Measurements from ENCODE around the gene CKB. TPM values are rescaled to one million over a fixed set of nuclear protein-coding genes. Genes with fewer than 3 reads are reported as not detected.
"Not testable (repeated sequence)": the region's sequence is repeated elsewhere in the genome, so short reads cannot be mapped to it uniquely, and the experiment has no call there.

CKB gene
- total RNA-seq, 1 donor from 2014 or later = 533 TPM

DNA sequence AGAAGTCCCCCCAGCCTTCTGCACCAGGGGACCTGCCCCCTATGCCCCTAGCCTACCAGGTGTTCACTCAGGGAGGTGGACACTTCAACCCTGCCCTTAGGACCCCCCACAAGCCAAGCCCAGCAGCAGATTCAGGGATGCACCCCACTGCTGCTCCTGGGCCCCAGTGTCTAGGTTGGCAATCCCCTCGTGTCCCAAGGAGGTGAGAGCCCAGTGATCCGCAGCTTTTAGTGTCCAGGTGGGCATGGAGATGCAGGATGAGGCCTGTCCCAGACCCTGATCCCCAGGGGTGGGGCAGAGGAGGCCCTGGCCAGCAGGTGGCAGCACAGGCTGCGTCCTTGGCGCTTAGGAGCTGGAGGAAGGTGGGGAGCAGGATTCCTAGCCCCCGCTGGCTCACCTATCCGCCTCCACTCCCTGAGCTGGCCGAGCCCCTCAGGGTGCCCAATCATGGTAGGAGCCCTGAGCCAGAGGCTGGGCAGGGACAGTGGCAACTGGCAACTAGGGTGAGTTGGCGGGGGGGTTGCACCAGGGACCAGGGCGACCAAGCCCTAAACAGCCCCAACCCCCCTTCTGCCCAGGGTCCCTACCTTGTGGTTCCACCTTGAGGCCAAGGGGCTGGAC is 4.1 kb downstream of the CKB start:
- DNase-seq = peak; percentile 85
- intact Hi-C loops (cut with micrococcal nuclease) = no loop called here
- ATAC-seq = peak; percentile 39

DNA sequence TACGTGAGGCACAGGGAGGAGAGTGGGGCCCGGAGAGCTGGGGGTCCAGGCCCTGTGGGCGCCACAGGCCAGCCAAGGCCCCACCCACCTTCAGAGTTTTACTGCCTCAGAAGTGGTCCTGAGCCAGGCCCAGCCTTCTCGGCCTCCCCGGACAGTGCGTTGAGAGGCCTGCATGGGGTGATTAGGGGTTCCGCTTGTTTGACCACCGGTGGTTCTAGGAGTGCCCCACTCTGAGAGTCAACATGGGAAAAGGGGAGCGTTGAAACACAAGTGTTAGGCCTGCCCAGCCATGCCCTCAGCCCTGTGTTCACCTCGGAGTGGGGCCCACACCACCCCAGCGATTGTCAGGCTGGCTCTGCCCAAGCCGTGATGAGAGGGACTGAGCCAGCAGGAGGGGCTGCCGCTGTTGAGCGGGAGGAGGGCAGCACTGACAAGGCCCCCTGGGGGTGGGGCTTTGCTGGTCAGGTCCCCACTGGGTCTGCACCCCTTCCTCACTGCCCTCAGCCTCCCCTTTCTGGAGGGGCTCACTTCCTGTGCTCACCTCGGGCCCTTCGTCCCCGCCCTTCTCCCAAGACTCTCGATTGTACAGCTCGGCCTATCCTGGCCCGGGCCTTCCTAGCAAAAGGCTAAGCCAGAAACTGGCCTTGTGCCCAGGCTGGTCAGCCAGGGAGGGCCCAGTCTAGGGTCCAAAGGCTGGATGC is 4.8 kb downstream of the CKB start:
- DNase-seq (peak; percentile 66), ATAC-seq (peak; percentile 3)
- intact Hi-C loops (cut with micrococcal nuclease) = no loop called here

DNA sequence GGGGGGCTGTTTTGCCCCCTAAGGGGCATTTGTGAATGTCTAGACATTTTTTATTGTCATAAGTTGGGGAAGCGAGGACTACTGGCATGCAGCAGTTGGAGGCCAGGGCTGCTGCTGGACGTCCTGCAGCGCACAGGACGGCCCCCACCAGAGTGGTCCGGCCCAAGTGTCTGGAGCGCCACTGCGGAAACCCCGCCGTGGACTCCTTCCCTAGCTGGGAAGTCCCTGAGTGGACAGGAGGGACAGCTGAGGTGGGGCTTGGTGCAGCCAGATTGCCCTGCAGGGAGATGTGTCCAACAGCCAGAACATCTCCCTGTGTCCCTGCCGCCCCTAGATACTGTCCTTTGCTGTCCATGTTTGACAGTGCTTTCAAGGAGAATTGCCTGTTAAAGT is 5.5 kb downstream of the CKB start:
- DNase-seq (peak; percentile 37), ATAC-seq (no peak)
- intact Hi-C loops (cut with micrococcal nuclease) = no loop called here

DNA sequence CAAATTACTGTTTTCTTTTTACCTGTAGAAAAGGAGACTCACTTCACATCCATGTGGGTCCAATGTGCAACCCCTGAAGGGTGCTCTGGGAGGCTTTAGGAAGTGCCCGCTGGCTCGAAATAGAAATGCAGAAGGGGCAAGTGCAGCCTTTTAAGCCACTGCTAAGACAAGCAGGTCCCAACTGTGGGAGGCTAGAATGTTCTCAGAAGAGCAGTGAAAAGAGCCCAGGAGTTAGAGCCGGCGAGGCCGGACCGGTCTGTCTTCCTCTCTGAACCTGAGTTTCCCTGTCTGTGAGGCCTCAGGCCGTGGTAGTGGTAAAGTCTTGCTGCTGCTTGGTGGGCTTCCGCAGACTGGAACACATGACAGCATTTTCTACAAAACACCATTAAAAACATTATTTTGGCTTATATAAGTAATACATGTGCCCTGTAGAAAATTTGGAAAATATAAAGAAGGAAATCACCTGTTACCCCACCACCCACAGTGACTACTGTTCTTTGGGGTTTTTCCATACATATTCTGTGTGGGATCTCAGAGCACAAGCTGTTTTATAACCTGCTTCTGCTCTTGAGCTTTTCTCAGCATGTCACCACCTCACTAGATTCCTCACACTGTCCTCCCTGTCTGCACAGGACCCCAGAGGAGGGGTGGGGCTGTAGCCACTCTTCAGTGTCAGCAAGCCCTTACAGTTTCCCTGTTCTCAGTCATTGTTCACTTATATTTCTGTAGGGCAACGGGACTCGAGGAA is 6.0 kb downstream of the CKB start:
- ATAC-seq (no peak), DNase-seq (peak; percentile 6)
- intact Hi-C loops (cut with micrococcal nuclease) = no loop called here

DNA sequence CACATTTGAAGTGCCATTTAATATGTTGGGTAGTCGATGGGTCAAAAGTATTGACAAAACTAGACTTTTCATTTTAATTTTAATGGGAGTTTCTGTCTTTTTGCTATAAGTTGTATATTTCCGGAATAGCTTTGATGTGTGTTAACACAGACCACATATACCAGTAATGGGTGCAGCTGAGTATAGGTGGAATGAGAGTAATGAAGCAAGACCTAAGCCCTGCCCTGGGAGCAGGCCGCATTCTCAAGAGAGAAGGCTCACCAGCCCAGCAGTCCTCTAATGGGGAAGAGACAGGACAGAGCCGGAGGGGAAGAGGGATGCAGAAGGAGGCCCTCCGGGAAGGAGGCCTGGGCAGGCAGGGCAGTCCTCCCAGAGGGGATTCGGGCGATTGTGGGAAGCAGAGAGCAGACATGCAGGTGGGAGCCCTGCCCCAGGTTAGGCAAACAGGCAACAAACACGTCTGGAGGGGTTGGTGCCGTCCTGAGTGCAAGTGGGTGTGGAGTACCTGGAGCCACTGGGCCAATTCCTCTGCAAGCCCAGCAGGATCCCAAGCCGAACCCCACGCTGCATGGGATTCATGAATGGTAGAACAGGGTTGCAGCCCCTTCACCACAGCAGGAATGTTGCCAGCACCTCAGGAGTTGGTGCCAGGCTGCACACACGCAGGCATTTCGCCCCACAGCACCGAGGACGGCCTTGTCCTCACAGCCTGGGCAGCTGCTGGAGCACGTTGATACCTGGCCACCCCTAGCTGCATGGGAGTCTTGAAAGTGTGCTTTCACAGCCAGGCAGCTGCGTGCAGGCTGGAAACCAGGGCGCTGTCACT is 7.8 kb downstream of the CKB start:
- peak; percentile 29 for DNase-seq
- no peak for ATAC-seq
- intact Hi-C loops (cut with micrococcal nuclease) = no loop called here

DNA sequence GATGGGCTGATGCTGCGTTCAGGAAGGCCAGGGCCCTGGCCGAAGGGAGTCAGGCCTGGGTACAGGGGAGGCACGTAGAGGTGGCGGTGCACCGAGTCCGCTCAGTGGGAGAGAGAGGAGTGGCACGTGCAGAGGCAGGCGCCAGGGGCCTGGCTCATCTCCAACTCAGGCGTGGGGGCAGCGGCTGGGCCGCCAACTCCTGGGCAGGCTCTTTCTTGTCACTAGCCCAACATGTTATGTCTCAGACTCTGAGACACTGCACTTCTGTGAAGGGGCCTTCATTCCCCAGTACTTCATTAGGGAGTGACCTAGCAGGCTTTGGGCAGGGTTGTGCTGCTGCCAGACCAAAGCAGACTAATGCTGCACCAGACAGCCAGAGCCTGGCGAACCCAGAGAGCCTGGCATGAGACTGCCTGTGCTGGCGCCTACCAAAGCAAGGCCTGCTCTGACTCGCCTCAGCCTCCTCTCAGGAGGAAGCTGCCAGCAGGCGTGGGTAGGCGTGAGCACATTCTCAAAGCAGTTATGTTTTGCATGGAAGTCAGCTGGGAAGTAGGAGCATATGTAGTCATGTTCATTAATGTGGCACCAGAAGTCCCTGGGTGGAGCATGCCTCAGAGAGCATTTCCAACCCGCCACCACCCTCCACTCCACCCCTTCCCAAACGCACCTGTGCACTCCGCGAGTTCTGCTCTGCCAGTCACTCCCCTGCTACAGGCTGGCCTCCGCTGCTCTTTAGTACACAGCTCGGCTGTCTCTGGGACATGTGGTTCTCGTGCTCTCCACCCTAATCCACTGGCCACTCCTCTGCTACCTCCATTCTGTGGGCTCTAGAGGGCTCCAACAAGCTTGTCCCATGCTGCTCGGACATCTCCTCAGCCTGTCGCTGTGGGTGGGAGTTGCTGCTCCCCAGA is 9.7 kb downstream of the CKB start:
- ATAC-seq (peak; percentile 76), DNase-seq (peak; percentile 76)
- intact Hi-C loops (cut with micrococcal nuclease) = no loop called here

DNA sequence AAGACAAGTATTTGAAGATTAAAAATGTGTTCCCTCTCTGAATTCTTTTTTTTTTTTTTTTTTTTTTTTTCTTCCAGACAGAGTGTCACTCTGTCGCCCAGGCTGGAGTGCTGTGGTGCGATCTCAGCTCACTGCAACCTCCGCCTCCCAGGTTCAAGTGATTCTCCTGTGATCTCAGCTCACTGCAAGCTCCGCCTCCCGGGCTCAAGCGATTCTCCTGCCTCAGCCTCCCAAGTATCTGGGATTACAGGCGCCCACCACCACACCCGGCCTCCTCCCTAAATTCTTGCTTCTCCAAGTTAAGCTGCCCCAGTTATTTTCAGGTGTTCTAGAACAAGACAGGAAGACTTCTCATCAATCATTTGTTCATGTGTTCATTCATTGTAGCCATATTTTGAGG is 10.4 kb downstream of the CKB start:
- ATAC-seq; intact Hi-C loops (cut with micrococcal nuclease): not testable (repeated sequence)
- peak; percentile 12 for DNase-seq

DNA sequence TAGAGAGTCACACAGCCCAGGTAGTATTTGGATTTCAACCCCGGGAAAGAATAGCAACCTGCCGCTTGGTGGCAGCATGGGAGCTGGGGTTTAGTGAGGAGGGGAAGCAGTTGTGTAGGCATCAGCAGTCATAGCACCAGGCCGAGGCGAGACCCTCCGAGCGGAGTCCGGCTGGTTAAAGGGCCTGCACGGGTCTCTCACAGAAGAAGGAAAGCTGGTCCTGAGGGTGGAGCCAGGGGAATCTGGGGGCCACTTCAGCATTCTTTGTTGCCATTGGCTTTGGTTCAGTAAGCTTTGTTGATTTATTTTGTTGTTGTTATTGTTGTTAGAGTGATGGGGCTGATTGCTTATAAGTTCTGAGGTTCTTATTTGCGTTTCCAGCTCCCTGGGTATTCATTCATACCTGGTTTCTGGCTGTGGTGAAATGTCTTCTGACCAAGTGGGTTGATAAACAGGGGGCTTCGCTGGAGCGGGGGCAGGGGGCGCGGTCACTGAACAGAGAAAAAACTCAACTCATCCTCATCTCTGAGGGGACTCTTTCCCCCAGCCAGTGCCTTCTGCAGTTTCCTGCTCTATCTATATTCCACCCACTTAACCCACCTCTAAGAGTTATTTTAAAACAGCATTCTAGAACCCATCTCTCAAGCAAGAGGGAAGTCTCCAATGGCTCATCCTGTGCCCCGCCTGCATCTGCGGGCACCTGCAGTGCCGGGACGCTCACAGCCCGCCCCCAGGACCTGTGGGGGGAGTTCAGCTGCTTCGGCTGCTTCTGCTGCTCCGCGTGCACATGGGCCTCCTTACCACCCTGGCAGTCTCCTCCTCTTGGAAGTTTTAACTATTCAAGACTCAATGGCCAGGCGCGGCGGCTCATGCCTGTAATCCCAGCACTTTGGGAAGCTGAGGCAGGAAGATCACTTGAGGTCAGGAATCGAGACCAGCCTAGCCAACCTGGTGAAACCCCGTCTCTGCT is 11.6 kb downstream of the CKB start:
- ATAC-seq (no peak), DNase-seq (no peak)
- intact Hi-C loops (cut with micrococcal nuclease) = no loop called here

DNA sequence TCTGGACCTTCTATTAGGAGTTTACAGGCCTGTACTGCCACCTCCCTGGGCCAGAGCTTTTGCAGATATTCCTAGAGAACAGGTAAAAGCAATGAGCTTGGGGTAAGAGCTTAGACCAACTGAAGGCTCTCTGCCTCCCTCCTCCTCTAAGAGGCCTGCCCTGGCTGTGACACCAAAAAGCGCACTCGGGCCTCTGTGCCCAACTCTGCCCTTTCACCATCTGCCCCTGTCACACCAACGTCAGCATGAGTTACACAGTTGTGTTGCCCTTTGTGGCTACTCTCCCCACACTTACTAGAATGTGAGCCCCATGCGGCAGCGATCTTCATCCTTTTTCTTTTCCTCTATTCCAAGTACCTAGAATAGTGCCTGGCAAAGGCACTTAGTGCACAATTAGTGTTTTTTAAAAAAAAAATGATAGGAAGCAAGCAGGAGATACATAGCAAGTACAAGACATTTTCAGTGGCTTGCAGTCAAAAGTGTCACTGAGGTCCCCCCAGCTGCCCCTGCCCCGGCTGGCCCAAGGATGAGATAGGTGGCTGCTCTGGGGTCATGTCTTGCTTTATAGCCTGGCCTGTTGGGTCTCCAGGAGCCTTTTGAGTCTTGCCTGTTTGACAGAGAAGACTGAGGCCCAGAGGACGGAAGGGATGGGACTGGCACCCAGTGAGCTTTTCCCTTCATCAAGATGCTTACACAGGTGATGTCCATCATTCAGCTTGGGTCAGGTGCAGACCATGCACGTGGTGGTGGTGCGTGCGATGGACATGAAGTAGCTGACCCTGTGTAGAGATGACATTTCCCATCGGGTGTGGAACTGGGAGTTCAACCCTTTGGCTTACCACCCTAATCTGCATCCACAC is 12.5 kb downstream of the CKB start:
- ATAC-seq = no peak
- intact Hi-C loops (cut with micrococcal nuclease) = no loop called here

DNA sequence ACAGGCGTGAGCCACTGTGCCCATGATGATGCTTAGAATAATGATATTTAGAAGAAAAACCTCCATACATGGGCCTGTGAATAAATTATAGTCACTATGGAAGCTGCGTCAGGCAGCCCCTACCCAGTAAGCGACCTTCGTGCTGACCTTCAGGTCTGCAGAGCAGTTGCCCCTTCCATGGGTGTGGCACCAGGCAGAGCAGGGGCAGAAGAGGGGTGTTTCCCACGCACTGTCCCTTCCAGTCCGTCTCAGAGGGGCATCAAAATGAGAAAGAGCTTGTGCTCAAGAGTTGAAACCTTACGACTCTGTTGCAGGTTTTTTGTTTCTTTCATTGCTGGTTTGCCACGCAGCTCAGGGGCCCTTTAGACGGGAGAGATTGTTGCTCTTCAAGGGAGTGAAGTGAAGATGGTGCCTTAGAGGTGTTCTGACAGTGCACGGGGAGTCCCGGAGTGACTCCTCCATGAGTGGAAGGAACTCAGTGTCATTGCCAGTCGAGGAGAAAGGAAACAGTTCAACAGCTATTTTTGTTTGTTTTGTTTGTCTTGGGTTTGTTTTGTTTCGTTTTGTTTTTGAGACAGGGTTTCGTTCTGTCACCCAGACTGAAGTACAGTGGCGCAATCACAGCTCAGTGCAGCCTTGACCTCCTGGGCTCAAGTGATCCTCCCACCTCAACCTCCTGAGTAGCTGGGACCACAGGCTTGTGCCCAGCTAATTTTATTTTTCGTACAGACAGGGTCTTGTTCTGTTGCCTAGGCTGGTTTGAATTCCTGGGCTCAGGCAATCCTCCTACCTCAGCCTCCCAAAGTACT is 13.9 kb downstream of the CKB start:
- ATAC-seq (no peak), DNase-seq (no peak)
- intact Hi-C loops (cut with micrococcal nuclease) = no loop called here

More for the DNA sequence above, 12.5 kb downstream of the CKB start:
- no peak for DNase-seq

DNA sequence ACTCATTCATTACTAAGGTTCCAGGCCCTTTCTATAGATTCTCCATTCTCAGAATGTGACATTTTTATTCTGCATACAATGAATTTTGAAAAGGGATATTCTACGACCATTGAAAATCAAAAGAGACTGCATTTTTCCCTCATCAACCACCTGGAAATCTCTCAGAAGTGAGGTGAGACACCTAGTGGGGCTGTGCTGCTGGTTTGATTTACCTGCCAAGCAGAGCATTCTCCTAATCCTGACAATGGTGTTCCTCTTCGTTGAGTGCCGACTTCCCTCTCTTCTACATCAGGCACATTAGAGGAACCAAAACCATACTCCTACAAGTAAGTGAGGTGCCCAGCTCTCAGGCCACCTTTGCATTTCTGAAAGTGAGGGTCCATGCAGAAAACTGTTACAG is 14.9 kb downstream of the CKB start:
- intact Hi-C loops (cut with micrococcal nuclease) = no loop called here
- DNase-seq (no peak), ATAC-seq (no peak)

DNA sequence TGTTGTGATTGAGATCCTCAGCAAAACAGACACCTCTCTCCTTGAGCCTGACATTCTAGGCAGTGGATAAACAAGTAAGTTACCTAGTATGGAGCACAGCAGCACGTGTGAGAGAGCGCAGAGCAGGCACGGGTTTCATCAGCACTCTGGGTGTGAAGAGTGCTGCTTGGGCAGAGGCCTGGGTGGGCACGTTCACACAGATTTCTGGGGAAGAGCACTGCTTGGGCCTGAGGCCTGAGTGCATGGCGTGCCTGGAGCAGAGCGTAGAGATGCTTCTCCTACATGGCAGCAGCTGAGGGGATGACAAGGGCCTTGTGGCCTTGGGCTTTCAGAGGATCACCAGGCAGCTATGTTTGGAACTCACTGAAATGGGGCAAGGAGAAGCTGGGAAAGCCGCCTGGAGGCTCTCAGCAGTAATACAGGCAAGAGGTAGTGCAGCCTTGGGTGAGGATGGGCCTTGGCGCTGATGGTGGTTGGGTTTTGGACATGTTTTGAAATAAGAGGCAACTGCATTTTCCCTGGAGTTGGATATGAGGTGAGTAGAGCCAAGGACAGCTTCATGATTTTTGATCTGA is 17.6 kb downstream of the CKB start:
- DNase-seq (no peak), ATAC-seq (no peak)
- intact Hi-C loops (cut with micrococcal nuclease) = no loop called here

DNA sequence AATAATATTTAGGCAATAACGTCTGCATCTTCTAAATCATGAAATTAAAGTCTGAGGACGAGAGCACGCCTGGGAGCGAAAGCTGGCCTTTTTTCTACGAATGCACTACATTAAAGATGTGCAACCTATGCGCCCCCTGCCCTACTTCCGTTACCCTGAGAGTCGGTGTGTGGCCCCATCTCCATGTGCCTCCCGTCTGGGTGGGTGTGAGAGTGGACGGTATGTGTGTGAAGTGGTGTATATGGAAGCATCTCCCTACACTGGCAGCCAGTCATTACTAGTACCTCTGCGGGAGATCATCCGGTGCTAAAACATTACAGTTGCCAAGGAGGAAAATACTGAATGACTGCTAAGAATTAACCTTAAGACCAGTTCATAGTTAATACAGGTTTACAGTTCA is 19.3 kb downstream of the CKB start:
- no peak for DNase-seq

DNA sequence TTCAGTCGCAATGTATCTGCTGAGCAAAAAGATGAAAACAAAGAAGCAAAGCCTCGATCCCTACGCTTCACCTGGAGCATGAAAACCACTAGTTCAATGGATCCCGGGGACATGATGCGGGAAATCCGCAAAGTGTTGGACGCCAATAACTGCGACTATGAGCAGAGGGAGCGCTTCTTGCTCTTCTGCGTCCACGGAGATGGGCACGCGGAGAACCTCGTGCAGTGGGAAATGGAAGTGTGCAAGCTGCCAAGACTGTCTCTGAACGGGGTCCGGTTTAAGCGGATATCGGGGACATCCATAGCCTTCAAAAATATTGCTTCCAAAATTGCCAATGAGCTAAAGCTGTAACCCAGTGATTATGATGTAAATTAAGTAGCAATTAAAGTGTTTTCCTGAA is 19.8 kb downstream of the CKB start:
- no peak for DNase-seq
- intact Hi-C loops (cut with micrococcal nuclease) = no loop called here
- ATAC-seq = no peak

More for the DNA sequence above, 19.3 kb downstream of the CKB start:
- no peak for ATAC-seq
- intact Hi-C loops (cut with micrococcal nuclease) = no loop called here

DNA sequence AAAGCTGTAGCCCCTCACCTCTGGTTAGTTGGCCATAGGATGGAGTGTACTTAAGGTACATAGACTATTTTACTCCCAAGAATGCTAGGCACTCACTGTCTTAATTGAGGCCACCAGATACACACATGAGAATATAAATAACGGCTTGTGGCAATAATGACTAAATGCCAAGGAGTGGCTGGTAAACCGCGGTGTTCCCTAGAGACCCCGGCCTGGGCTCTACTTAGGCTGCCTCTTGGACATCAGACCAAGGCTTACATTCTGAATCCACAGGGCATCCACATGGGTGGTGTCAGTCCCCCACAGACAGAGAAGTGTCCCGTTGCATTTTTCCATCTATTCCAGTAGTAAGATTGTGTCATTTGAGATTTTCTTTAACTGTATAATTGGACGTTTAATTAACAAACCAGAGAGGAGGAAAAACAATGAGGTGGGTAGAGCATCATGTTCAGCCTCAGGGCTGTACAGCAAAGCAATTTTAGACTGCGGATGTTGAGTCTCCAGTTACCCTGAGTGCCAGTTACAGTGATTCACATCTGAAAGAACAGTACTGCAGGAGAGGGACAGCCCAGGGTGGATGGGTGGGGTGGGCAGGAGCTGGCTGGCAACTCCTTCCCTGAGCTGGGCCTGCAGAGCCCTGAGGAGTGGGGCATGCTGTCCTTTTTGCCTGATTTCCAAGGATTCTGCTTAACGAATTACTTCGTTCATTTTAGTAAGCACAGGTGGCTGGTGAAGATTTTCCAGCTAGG is 20.5 kb downstream of the CKB start:
- intact Hi-C loops (cut with micrococcal nuclease) = no loop called here
- DNase-seq (no peak), ATAC-seq (no peak)

Measured in left ventricle myocardium superior (tissue), 1 donor.